HG03432 (cell line): Measurements from ENCODE around the gene SLC34A3.

ENCODE experiments used
- ATAC-seq: cut with Tn5 transposase; IDR thresholded peaks from one replicate; pipeline ENCODE4 v1.9.1; 2021; ENCODE audit warnings: mild to moderate bottlenecking, moderate library complexity; ENCODE audit not compliant: unreplicated experiment

SLC34A3 gene

GRCh38 chr9:137275203-137275587, 44.5 kb downstream of the SLC34A3 start:
- ATAC-seq, result no peak

GRCh38 chr9:137275588-137276472, 45.1 kb downstream of the SLC34A3 start:
- ATAC-seq, result no peak

- ATAC-seq, result no peak
These were observed 46.0 kb downstream of the SLC34A3 start for GRCh38 chr9:137276473-137277328.

GRCh38 chr9:137277329-137278041, 46.8 kb downstream of the SLC34A3 start, which contains the start of gene TOR4A:
TOR4A (plus strand) TSS chr9:137277726; CDS start chr9:137278690, 964 bp downstream.
- ATAC-seq, result peak; percentile 68

DNA sequence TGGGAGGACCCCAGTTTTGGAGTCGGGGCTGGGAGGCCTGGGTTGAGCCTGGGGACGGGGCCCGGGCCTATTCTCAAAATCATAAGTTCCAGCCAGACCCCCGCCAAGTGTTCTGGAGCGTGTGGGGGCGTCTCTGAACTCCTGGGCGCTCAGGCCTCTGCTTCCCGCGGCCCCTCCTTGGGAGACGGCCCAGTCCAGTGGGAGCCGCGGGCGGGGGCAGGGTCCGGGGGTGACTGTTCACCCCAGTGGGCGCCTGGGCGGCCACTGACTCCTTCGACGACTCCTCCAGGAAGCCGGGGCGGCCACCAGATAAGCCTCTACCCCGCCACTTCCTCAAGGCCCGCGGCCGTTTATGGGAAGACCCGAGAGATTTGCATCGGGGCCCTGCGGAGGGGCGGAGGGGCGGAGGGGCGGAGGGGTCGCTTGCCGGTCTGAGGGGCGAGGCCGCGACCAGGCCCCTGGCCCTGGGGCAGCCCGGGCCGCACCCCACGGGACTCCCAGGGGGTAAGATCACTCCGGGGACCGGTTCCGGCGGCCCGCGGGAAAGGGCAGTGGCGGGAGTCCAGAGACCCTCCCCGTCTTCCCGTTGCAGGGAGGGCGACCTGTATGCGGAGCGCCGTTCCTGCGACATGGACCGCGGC, 47.5 kb downstream of the SLC34A3 start:
- peak; percentile 11 for ATAC-seq

DNA sequence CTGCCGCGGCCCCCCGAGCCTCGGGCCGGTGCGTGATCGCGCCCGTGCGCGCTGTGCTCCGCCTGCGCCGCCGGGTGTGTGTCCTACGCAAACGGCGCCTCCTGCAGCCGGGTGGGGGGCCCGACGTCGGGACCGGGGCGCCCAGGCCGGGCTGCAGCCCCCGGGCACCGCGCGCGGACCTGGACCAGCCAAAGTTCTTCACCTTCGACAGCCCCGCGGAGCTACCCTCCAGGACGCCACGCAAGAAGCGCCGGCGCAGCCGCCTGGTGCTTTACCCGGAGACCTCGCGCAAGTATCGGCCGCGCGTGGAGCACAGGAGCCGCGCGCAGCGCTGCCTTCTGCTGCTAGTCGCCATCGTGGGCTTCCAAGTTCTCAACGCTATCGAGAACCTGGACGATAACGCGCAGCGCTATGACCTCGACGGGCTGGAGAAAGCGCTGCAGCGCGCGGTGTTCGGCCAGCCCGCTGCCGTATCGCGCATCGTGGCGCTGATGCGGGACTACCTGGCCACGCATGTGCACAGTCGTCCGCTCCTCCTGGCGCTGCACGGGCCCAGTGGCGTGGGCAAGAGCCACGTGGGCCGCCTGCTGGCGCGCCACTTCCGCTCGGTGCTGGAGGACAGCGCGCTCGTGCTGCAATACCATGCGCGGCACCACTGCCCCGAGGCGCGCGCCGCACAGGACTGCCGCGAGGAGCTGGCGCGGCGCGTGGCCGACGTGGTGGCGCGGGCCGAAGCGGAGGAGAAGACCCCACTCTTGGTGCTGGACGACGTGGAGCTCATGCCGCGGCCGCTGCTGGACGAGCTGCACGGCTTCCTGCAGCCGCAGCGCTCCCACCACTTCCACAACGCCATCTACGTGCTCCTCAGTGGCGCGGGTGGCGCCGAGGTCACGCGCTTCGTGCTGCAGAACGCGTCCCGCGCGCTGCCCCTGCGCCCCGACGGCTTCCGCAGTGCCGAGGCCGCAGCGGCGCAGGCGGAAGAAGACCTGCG, 48.3 kb downstream of the SLC34A3 start:
- ATAC-seq, result no peak

GRCh38 chr9:137279741-137280473, 49.2 kb downstream of the SLC34A3 start:
- no peak for ATAC-seq

- no peak for ATAC-seq
These were observed 50.0 kb downstream of the SLC34A3 start for GRCh38 chr9:137280474-137281344.

DNA sequence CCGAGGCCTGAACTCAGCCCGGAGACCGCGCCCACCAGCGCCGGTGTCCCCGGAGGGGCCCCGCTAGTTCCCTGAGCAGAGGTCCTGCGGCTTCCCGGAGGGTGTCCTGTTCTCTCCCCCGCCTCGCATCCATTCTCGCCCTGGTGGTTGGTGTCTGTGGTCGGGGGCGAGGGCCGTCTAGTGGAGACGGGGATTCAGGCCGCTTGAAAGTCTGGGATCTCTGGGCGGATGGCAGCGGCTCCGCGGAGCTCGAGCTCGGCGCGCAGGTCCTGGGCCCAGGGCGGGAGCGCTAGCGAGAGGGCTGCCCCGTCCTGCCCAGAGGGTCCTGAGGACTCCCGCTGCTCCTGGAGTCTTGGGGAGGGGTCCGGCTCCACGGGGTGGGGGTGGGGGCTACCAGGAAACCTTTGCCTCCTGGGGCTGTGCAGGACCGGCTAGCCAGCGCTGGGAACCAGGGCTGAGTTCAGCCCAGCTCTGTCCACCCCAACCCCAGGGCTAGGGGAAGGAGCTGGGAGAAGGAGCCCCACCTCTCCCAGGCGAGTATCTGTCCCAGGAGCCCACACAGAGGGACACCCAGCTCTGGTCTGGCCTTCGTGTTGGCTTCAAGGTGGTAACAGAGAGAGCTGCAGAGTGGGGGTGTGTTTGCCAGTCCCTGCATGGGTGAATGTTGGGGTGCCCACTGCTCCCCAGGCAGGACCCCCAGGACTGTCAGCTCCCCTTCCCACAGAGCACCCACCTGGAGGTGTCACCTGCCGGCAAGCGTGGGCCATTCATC, 50.8 kb downstream of the SLC34A3 start:
- no peak for ATAC-seq
